ENCODE measurements around the gene EAPP. TPM values are rescaled to one million over a fixed set of nuclear protein-coding genes. Genes with fewer than 3 reads are reported as not detected.
"Not testable (repeated sequence)": the region's sequence is repeated elsewhere in the genome, so short reads cannot be mapped to it uniquely, and the experiment has no call there.

EAPP gene
- total RNA-seq, 2 experiments from 2014 or later: 28.6 to 35.8 TPM

- no TSS peak for BruUV-seq (replicated peaks)
- H3K79me2 ChIP-seq (ENCODE audit: insufficient read depth, low read depth, low read length): peaks cover 26% of the 10 kb centered on the region
- ChIA-PET POLR2A (interaction anchor here (0.6 to 1.5 kb wide), 3 partner anchors 85 to 224 kb away, joined by 4 to 6 read pairs (median 4); no protein-coding TSS in a partner anchor), CTCF (ENCODE audit: unreplicated experiment) (no interaction called here)
- intact Hi-C loops (cut with micrococcal nuclease; ENCODE audit: unreplicated experiment): loop anchor here (5.0 kb wide), 1 partner anchor 75 kb away; the partner anchor contains the start of gene SPTSSA
- no peaks in the 10 kb centered on the region for H3K9me3 ChIP-seq (ENCODE audit: low read length)
- no peak overlapping the region for H3K4me3 ChIP-seq (ENCODE audit: low read depth, low read length, poor library complexity, severe bottlenecking)
- no peak overlapping the region for H3K27ac ChIP-seq (ENCODE audit: low read depth, low read length, poor library complexity, severe bottlenecking)
- H2AFZ ChIP-seq (ENCODE audit: low read length): no peak overlapping the region
- no peak overlapping the region for H3K4me2 ChIP-seq (ENCODE audit: low read length)
- 0 out of 2 replicates have a peak, but pooled peaks cover 5% of the 10 kb centered on the region for H4K20me1 ChIP-seq (ENCODE audit: insufficient read depth, low read length)
- H3K4me1 ChIP-seq (ENCODE audit: insufficient read depth, low read length, poor library complexity, severe bottlenecking): peaks cover 16% of the 10 kb centered on the region
- H3K36me3 ChIP-seq (ENCODE audit: insufficient read depth, low read length): peaks cover 37% of the 10 kb centered on the region
- TF ChIP-seq EZH2phosphoT487 (IDR thresholded peaks at IDR 0.05; ENCODE audit: borderline replicate concordance, low read depth, low read length) (no peak), CTCF (conservative IDR thresholded peaks at IDR 0.05; ENCODE audit: low read length) (no peak)
- no peaks in the 10 kb centered on the region for H3K9me2 ChIP-seq (ENCODE audit: insufficient read depth, low read length)
- no peak for DNase-seq (ENCODE audit: low spot score)
Observed at GRCh38 chr14:34536951-34537676, 2.4 kb downstream of the EAPP start.

GRCh38 chr14:34527591-34527990, 11.9 kb downstream of the EAPP start:
- Histone ChIP-seq H3K4me2 (ENCODE audit: low read length) (no peak overlapping the region), H3K9me2 (ENCODE audit: insufficient read depth, low read length) (no peaks in the 10 kb centered on the region), H3K9me3 (ENCODE audit: low read length) (no peaks in the 10 kb centered on the region), H3K4me1 (ENCODE audit: insufficient read depth, low read length, poor library complexity, severe bottlenecking) (no peaks in the 10 kb centered on the region), H3K4me3 (ENCODE audit: low read depth, low read length, poor library complexity, severe bottlenecking) (no peak overlapping the region), H3K27ac (ENCODE audit: low read depth, low read length, poor library complexity, severe bottlenecking) (no peak overlapping the region), H3K36me3 (ENCODE audit: insufficient read depth, low read length) (peaks cover 73% of the 10 kb centered on the region), H4K20me1 (ENCODE audit: insufficient read depth, low read length) (no peaks in the 10 kb centered on the region), H2AFZ (ENCODE audit: low read length) (no peak overlapping the region), H3K79me2 (ENCODE audit: insufficient read depth, low read depth, low read length) (no peaks in the 10 kb centered on the region)
- no peak for DNase-seq (ENCODE audit: low spot score)
- POLR2A ChIA-PET: no interaction called here
- CTCF ChIA-PET (ENCODE audit: unreplicated experiment): no interaction called here
- intact Hi-C loops (cut with micrococcal nuclease; ENCODE audit: unreplicated experiment): no loop called here
- BruUV-seq (replicated peaks): no TSS peak
- no peak for TF ChIP-seq CTCF (conservative IDR thresholded peaks at IDR 0.05; ENCODE audit: low read length)
- TF ChIP-seq EZH2phosphoT487 (IDR thresholded peaks at IDR 0.05; ENCODE audit: borderline replicate concordance, low read depth, low read length): no peak

- POLR2A ChIA-PET: interaction anchor here (0.6 kb wide), 1 partner anchor 147 kb away, joined by 3 read pairs; no protein-coding TSS in a partner anchor
- DNase-seq (ENCODE audit: low spot score); CTCF ChIA-PET (ENCODE audit: unreplicated experiment); BruUV-seq (replicated peaks); H2AFZ ChIP-seq (ENCODE audit: low read length); H3K9me3 ChIP-seq (ENCODE audit: low read length); H4K20me1 ChIP-seq (ENCODE audit: insufficient read depth, low read length); H3K79me2 ChIP-seq (ENCODE audit: insufficient read depth, low read depth, low read length); H3K27ac ChIP-seq (ENCODE audit: low read depth, low read length, poor library complexity, severe bottlenecking); H3K4me3 ChIP-seq (ENCODE audit: low read depth, low read length, poor library complexity, severe bottlenecking); intact Hi-C loops (cut with micrococcal nuclease; ENCODE audit: unreplicated experiment); H3K4me1 ChIP-seq (ENCODE audit: insufficient read depth, low read length, poor library complexity, severe bottlenecking); H3K9me2 ChIP-seq (ENCODE audit: insufficient read depth, low read length); H3K4me2 ChIP-seq (ENCODE audit: low read length): not testable (repeated sequence)
- peaks cover 75% of the 10 kb centered on the region for H3K36me3 ChIP-seq (ENCODE audit: insufficient read depth, low read length)
Observed at GRCh38 chr14:34524216-34524615, 15.3 kb downstream of the EAPP start.

Data from OCI-LY7 (cell line).